PC-3 (cell line): Measurements from ENCODE around the gene CDK4.
A peak's percentile ranks its signal among the peaks of the same experiment; 100 is the strongest.

Experiments used
- EZH2 ChIP-seq: fragments of 300-600 bp; sonication (generic); IDR thresholded peaks from one replicate; pipeline ENCODE4 v1.6.1; 2017; ENCODE audit warnings: antibody characterized with exemption, mild to moderate bottlenecking, low read length; ENCODE audit not compliant: unreplicated experiment
- TF ChIP-seq, protein P1 (sequence below): fragments of 300-600 bp; sonication (generic); conservative IDR thresholded peaks from 2 replicates; pipeline ENCODE4 v1.5.1; 2017; ENCODE audit warnings: antibody characterized with exemption, low read depth, mild to moderate bottlenecking, low read length

DNA sequence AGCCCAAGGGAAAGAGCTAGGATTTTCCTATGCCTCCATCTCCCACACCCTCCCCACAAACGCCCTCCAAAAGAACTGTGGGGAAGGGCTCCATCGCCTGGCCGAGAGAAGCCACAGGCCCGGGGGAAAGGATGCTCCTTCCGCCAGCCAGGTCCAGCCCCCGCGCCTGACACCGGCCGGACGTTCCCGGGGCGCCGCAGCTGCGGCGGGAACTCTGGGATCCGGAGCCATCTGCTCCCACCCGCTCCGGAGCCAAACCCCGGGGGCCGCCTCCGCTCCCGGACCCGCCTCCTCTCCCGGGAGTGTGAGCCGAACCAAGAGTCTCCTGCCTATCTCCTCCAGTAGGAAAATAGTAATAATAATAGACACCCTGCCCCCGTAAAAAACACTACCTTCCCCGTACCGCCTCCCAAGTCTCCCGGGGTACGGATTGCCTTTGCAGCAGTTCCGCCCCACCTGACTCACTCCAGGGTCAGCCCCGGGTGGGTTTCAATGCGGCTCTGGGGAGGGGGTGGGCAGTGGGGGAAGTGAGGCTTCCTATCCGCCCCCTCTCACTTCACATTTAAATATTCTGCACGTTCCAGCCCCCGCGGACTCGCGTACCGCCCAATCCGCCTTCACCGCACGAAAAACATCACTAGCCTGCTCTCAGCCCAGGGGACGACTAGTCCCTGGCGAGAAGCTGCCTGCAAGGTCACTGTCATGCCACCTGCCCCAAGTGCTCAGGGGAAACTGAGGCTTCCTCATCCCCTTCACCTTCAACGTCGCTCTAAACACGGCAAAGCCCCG, 16.0 kb downstream of the CDK4 start:
- TF ChIP-seq, protein P1, sequence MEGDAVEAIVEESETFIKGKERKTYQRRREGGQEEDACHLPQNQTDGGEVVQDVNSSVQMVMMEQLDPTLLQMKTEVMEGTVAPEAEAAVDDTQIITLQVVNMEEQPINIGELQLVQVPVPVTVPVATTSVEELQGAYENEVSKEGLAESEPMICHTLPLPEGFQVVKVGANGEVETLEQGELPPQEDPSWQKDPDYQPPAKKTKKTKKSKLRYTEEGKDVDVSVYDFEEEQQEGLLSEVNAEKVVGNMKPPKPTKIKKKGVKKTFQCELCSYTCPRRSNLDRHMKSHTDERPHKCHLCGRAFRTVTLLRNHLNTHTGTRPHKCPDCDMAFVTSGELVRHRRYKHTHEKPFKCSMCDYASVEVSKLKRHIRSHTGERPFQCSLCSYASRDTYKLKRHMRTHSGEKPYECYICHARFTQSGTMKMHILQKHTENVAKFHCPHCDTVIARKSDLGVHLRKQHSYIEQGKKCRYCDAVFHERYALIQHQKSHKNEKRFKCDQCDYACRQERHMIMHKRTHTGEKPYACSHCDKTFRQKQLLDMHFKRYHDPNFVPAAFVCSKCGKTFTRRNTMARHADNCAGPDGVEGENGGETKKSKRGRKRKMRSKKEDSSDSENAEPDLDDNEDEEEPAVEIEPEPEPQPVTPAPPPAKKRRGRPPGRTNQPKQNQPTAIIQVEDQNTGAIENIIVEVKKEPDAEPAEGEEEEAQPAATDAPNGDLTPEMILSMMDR: peak; percentile 44
- no peak for TF ChIP-seq EZH2
